GM21825 (cell line): Measurements from ENCODE around the gene CYSTM1.

Experiments used
- ATAC-seq: cut with Tn5 transposase; IDR thresholded peaks from one replicate; pipeline ENCODE4 v1.9.1; 2021; ENCODE audit warnings: mild to moderate bottlenecking, moderate library complexity; ENCODE audit not compliant: unreplicated experiment

Gene CYSTM1

DNA sequence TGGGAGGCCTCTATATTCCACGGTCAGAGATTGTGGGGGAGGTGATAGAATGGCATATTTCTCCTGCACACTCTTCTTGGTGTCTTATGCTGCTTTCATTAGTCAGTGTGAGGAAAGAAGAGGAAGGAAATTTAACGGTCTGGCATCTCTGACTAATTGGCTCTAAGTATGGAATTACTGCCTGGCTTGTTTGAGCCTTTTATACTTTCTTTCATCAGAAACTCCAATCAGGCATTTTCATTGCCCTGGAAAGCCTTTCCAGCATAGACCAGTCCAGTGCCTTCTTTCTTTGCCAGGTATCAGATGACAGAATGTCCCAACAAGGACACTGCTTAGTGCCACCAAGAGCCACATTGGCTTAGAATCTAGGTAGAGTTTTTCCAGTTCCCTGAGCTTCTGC lies 30.2 kb downstream of the CYSTM1 start:
- ATAC-seq: no peak

DNA sequence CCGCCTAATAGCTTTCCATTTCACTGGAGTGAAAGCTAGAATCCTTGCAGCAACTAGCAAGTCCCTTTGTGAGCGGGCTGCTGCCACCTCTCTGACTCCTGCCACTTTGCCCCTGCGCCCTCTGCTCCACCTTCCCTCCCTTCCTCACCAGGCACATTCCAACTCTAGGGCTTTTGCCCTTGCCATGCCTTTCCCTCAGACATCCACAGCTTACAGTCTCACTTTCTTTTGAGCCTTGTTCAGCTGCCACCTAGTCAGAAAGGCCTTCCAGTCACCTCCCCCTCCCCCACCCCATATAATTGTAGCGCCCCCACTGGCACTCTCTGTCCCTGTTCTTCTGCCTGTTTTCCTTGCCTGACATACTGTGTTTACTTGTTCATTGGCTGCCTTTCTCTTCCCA lies 31.0 kb downstream of the CYSTM1 start:
- no peak for ATAC-seq

DNA sequence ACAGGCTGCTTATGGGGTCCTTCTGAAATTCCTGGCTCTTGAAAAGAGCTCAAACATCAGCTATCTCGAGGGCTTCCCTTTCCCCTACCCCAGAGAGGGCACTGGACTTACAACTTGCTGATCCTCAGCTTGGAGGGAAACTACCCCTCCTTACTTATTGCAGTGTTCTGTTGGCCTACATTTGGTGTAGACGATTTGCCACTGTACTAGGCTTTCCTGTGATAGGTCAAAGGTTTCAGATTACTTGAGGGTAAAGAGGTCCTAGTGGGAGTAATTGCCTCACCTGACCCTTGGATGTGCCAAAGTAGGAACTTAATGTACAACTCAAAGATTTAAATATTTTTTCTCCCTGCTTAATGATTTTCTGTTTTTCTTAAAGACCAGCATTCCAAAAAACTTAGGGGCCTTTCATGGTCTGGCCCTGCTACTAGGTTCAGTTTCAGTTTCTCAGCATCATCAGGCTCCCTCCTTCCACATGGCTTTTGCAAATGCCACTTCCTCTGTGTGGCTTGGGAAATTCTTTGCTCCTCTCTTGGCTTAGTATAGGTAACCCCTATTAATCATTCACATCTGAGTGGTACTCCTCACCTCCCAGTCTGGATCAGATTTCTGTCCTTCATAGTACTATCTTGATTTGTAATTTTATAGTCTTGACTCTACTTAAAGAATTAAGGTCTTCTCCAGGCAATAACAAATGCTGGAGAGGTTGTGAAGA lies 32.4 kb downstream of the CYSTM1 start:
- peak; percentile 74 for ATAC-seq

DNA sequence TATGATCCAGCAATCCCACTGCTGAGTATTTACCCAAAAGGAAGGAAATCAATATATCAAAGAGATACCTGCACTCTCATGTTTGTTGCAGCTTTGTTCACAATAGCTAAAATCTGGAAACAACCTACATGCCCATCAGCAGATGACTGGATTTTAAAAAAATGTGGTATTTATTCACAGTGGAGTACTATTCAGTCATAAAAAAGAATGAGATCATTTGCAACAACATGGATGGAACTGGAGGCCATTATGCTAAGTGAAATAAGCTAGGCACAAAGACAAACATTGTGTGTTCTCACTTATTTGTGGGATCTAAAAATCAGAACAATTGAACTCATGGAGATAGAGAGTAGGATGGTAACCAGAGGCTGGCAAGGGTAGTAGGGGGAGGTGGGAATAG lies 33.1 kb downstream of the CYSTM1 start:
- no peak for ATAC-seq

DNA sequence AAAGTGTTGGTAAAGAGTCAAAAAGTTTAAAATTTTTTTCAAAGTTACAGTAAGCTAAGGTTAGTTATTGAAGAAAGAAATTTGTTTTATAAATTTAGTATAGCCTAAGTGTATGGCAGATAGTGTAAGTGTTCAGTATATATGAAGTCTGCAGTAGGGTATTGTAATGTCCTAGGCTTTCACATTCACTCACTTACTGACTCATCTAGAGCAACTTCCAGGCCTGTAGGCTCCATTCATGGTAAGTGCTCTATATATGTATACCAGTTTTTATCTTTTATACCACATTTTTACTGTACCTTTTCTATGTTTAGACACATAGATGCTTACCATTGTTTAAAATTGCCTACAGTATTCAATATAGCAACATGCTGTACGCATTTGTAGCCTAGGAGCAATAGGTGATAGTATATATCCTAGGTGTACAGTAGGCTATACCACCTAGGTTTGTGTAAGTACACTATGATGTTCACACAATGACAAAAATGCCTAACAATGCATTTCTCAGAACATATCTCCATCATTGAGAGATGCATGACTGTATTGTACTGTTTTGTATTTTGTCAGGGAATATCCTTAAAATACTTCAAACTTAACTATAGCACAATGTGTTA lies 38.5 kb downstream of the CYSTM1 start:
- ATAC-seq: no peak

DNA sequence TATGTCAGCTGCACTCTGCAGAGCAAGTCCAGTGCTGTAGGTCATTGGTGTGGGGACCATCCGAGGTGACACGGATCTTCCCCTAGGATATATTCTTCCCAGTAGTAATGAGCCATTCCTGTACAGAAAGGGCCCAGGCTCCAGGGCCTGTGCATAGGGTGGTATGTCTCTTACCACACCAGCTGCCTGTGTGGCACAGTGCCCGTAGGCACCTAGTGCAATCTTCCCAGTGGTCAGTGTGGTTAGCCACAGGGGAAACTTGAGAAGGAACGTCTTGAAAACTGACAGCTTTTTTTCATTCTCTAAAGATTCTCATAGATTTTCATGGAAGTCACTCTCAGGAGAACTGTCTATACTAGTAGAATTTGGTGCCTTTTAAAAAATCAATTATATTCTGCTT lies 39.8 kb downstream of the CYSTM1 start:
- no peak for ATAC-seq

DNA sequence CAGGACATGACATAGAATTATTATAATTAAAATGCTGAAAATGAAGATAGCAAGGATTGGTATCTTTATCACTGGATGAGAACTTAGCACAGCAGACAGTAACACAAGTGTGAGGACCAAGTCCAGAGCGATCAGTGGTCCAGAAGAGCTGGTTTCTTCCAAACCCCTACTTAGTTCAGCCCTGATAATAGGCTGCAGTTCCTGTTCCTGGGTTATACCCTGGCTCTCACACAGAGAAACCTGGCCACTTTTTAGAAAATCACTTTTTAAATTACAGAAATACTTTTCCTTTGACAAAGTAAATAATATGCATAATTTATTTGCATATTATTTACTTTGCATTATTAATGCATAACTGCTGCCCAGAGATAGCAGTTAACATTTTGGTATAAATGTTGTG lies 40.3 kb downstream of the CYSTM1 start:
- no peak for ATAC-seq

DNA sequence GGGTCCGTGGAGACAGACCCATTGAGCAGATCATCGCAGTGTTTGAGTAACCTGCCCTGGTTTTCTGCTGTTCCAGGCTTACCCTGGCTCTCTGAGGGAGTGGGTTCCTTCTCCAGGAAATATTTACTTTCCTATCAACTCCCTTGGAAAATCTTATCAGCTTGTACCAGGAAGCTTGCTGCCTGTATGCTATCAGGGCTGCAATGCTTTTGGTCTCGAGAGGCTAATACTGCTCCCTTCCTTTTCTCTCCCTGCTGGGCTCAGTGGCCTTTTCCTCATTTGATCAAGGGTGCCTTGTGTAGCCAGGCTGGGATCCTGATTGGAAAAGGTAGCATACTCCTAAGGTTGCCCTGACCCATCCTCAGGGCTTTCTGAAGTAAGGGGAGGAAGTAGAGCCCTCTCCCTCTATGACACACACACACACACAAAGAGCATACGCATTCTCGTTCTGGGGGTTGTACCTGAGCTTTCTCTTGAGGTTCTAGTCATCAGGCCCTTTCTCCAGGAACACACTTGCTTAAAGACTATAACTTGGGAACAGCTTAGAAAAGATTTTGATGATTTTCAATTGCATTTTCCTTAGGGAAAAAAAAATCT lies 41.6 kb downstream of the CYSTM1 start:
- ATAC-seq: no peak

DNA sequence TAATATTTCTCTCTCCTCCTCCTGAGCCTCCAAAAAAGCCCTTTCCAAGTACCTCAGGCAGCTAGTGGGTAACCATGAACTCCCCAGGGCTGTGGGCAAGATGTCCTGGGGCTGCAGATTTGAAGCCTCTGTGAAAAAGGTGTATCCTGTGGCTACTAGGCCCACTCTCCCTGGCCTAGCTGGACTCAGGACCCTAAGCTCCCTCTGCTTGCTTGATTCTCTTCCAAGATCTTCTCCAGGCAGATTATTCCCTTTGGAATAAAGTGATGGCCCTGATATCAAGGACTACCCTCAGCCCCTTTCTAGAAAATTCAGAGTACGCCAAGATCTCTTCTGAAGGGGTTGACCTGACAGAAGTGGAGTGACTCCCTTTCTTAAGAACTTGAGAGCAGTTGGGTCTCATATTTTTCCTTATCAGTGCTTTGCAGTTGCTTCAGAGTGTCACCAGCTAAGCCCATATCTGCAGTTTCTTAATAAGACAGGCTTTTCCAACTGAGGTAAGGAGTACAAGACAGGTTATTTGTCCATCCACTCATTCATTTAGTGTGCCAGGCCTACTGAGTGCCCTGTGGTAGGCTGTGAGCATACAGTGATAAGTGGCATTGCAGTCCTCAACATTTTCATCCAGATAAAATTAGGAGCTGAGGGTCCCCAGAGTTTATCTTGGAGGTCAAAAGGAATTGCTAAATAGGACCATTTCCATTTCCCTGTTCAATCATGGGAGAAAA lies 42.5 kb downstream of the CYSTM1 start:
- ATAC-seq: no peak

DNA sequence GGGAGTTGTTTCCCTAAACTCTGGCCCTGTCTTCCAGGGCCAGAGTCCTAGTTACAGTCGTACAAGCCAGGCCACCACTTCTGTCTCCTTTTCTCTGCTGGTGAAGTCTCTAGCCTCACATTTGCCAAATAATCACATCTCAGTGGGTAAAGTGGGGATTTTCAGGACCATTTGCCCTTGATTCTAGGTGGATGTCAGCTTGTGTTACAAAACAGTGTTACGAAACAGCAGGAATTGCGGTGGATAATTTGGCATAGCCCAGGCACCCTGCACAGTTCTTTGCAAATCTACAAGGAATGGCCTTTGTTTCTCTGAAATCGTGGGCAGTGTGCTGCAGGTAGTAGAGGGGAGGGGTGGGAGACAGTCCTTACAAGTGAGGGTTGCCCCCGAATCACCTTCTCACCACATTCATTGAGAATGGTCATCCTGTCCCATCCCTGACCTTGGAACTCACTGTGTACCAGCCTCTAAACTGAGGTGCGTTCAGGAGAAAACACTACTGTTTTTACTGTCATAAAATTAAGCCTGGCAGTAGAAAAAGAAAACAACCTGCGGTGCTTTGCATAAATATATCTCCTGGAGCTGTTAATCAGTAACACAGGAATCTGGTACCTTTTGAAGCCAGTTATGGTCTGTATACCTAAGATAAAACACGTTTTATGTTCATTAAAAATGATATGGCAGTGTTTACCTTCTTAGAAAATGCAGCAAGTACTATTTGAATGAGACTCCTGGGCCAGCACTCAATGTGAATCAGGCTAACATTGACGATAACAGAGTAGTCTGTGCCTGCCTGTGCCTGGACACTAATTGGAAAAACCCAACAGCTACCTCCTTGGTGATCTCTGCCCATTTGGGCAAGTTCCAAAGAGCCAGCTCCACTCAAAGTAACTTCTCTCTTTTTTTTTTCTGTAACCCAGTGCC lies 44.3 kb downstream of the CYSTM1 start:
- peak; percentile 14 for ATAC-seq

DNA sequence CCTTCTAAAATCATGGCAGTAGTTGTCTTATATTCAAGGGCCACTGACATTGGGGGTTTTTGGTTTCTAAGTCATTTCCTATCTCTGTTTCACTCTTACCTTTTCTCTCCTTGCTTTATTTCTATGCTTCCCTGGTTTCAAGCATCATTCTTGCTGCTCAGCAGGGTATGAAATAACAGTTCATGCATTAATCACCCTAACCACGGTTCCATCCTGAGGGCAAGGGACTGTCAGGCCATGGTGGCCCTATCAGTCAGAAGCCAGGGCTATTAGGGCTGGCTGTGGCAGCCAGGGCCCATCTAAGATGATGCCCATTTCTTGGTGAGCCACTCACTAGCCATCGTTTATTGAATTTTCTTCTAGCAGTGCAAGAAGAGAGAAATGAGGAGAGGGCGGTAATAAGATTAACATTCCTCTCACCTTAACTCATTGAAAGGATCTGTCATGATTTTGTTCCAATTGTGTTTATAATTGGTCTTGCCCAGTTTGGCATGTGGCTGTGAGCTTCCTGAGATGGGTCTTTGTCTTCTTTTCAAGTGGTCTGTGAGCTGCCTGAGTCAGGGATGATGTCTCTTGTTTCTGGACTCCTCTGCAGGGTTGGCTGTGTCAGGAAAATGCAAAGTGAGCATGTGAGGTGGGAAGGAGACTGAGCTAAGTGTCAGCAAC lies 45.2 kb downstream of the CYSTM1 start:
- peak; percentile 67 for ATAC-seq

DNA sequence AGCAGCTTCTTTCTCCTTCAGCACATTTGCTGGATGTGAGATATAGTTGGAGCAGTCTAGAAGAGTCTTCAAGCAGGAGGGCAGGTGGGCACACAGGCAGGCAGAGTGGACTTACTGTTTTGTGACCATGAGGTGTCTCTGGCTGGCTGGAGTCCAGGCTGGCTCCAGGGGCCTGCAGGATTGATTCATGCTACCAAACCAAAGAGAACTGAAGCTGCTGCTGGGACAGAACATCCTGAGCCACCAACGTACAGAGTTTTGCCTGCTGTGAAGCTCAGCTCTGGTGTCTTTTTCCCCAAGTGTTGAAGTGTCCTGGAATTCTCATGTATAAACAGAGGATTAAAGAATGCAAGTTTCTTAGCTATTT lies 45.7 kb downstream of the CYSTM1 start:
- ATAC-seq: no peak

DNA sequence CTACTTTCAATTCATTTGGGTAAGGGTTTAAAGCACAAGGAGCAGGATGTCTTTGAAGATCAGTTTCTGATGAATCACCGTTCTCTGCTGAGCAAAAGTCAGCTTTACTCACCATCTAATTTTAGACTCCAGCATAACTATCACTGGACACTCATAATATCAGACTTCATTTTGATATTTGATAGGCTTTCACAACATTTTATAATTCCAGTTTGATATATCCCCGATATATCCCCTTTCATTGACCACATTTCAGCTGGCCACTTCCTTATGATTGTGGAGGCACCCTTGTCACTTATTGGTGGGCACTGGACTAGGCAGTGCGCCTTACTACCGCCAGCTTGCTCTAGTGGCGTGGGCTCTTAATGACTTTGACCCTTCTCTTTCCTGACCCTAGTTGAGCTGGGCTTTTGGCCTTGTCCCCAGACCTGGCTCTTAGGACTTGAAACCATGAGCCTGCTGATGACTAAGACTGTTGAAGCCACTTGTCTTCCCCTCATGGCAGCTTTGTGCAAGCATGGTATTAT lies 46.8 kb downstream of the CYSTM1 start:
- peak; percentile 39 for ATAC-seq

DNA sequence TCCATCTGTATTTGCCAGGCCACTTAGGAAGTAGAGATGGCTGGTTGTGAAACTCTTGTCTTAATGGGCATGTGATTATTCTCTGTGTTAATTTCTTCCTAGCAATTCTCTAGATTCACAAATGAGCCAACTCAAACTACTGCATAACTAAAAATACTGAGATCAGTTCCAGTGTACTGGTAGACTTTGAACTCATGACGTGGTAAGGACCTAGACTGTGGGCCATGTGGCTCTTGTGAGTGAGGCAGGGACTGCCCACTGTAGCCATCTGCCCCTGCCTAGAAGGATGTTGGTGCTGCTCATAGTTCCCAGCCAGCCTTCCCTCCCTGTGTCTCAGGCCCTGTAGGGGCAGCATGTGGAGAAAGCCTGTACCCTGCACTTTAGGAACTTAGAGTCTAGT lies 47.4 kb downstream of the CYSTM1 start:
- ATAC-seq: no peak

DNA sequence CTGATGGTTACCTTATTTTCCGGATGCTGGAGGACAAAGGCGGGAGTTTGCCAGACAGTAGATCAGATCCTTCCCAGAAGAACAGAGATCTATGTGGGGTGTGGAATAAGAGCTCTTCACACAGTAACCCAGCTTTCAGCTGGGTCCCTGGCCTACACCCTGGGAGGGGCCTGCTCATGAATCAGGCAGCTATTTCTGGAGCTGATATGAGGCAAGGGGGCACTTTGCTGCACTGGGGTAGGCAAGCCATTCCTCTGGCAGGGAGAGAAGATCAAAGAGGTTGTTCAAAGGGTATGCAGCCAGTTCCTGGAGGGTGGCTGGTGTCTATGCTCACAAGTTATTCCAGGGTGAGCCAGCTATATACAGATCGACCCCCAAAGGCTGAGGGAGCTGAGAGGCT lies 48.6 kb downstream of the CYSTM1 start:
- no peak for ATAC-seq

DNA sequence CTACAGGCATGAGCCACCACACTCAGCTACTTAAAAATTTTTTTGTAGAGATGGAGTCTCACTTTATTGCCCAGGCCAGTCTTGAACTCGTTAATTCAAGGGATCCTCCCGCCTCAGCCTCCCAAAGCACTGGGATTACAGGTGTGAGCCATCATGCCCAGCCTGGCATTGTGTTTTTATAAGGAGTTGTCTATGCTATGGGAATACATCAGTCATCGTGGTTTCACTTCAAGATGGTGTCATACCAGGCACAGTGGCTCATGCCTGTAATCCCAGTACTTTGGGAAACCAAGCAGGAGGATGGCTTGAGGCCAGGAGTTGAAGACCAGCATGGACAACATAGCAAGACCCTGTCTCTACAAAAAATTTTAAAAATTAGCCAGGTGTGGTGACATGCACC lies 49.7 kb downstream of the CYSTM1 start:
- ATAC-seq: no peak

DNA sequence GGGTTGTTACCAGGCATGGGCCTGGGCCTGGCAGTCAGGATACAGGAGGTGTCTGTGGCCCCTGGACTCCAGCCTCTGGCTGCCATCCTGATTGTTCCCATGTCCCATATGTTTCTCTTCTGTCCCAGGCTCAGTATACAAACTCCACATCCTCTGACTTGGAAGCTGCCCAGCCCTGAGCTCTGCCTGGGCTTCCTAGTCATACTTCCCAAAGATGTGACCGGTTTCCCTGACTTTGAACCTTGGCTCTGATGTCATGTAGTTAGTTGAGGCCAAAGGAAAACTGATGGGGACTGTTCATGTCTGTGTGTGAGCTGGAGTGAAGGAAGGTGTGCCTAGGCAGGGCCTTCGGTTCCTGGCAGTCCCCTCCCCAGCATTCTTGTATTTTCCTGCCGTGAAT lies 50.4 kb downstream of the CYSTM1 start:
- ATAC-seq: no peak

DNA sequence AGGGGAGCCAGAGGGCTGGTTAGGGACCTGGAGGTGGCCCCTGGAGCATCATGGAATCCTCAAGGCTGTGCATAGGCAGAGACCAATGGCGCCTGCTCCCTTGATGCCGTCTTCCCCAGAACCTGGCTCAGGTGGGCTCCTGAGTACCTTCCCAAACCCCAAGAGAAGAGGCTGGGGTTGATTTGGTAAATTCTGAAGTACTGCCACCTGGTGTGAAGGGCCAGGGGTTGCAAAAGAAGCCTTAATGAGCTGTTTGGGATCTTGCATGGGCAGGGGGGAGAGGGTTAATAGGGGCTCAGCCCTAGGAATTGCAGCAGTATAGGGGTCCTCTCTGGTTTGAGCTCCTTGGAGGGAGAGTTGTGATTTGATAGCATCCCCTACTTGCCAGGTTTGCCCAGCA lies 52.1 kb downstream of the CYSTM1 start:
- no peak for ATAC-seq

DNA sequence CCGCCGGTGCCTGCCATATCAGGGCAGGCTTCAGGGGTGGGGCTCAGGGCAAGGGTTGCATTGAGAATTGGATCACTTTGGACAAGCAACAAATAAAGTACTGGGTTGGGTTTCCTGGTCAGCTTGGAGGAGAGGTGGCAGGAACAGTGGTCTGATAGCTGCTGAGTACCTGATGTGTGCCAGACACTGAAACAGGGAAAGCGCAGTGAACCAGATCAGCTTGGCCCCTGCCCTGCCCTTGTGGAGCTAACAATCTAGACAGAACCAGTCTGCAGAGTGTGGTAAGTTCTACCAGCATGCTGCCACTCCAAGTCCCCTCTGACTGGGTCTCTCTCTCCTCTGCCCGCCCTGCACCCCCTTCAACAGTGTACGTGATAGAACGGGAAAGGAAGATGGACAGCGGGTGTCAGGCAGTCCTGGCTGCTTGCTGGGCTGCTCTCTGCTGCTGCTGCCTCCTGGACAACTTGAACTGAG lies 53.4 kb downstream of the CYSTM1 start:
- no peak for ATAC-seq

DNA sequence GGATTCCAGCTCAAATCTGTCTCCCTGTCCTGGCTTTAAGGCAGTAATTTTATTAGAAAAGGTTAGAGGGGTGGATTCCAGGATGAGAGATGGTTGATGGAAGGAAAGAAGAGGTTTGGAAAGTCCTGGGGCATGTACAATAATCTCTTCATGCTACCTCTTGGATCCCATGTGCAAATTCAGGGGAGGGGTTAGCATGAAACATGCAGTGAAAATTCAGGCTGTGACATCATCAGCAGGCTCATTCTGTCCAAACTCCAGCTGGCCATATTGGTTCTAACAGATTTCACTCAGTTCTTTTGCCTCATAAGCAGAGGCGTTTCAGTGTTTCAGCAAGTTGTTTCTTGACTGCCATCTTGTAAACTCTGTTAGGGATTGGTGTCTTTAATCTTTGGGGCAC lies 55.4 kb downstream of the CYSTM1 start:
- no peak for ATAC-seq
